Muscle of arm (tissue), 12 donors: ENCODE measurements around the gene AS3MT. TPM values are rescaled to one million over a fixed set of nuclear protein-coding genes. Genes with fewer than 3 reads are reported as not detected.
"Not testable (repeated sequence)": the region's sequence is repeated elsewhere in the genome, so short reads cannot be mapped to it uniquely, and the experiment has no call there.

ENCODE experiments used
- DNase-seq: peaks from one replicate; pipeline ENCODE4 v3.0.0-alpha.2; 2013
- polyA plus RNA-seq, 12 donors: library from polyadenylated mRNA; unstranded; fragments of 120-200 nt; gene quantifications; one replicate each; pipeline ENCODE4 v1.2.1, GENCODE V29; 2013; ENCODE audit not compliant: insufficient read length in 12 of 12

Gene AS3MT
- polyA plus RNA-seq, 12 donors: 4.8 to 14.3 (median 10.1) TPM; not detected in 1

DNA sequence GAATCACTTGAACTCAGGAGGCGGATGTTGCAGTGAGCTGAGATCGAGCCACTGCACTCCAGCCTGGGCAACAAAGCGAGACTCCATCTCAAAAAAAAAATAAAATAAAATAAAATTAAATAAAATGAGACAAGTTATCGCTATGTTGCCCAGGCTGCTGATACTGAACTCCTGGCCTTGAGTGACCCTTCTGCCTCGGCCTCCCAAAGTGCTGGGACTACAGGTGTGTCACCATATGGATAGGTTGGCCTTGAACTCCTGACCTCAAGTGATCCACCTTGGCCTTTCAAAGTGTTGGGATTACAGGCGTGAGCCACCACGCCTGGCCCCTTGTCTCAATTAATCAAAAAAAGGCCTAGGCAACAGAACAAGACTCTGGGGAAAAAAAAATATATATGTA lies 16.0 kb upstream of the AS3MT start:
- not testable (repeated sequence) for DNase-seq

DNA sequence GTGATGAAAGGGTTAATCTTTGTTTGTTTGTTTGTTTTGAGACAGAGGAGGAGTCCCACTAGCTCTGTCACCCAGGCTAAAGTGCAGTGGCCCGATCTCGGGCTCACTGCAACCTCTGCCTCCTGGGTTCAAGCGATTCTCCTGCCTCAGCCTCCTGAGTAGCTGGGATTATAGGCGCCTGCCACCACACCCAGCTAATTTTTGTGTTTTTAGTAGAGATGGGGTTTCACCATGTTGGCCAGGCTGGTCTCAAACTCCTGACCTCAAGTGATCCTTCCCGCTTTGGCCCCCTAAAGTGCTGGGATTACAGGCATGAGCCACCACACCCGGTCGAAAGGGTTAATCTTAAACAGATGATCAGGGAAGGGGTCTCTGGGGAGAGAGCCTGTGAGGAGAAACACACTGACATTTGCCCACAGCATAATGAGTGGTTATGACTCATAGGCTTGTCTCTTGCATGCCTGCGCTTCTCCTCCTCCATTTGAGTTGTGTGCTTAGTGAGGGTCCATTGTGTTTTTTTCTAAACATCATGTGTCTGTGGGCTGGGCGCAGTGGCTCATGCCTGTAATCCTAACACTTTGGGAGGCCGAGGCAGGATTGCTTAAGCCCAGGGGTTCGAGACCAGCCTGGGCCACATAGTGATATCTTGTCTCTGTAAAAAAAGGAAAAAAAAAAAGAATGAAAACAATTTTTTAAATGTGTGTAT lies 13.4 kb upstream of the AS3MT start:
- DNase-seq: not testable (repeated sequence)

- DNase-seq: no peak
Observed at GRCh38 chr10:102856758-102857424, 12.4 kb upstream of the AS3MT start.

DNA sequence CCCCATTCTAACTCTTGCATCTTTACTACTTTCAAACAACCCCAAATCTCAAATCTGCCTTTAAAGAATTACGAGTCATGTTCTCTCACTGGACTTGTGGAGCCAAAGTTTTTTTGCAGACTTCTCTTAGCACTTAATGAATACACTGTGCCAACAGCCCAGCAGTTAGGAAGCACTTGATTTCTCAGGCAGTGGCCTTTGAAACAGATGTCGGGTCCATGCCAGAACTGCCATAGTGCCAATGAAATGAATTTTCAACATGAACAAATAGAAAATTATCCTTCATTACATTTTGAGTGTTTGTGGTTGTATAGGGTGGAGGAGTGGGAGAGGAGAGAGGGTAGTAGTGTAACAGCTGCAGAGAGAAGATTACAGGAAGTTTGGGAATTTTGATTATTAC lies 9.4 kb upstream of the AS3MT start:
- peak; percentile 9 for DNase-seq

- DNase-seq: no peak
Observed at GRCh38 chr10:102863660-102864059, 5.6 kb upstream of the AS3MT start.

GRCh38 chr10:102865620-102866019 lies 3.6 kb upstream of the AS3MT start:
- no peak for DNase-seq

- peak; percentile 41 for DNase-seq
Observed at GRCh38 chr10:102868911-102869257, 386 bp upstream of the AS3MT start.

DNA sequence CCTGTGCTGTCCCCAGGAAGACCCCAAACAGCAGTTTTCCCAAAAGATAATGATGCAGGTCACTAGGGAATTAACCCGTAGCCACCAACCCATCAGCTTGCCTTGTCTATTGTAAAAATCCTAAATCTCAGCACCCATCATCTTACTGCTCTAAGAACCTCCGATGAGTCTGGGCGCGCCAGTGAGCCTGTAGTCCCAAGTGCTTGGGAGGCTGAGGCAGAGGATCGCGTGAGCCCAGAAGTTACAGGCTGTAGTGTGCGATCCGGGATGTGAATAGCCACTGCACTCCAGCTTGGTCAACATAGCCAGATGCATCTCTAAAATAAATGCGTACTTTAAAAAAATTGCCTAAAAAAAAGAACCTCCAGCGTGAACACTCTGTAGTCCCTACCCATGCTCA lies 951 bp downstream of the AS3MT start:
- DNase-seq: no peak

DNA sequence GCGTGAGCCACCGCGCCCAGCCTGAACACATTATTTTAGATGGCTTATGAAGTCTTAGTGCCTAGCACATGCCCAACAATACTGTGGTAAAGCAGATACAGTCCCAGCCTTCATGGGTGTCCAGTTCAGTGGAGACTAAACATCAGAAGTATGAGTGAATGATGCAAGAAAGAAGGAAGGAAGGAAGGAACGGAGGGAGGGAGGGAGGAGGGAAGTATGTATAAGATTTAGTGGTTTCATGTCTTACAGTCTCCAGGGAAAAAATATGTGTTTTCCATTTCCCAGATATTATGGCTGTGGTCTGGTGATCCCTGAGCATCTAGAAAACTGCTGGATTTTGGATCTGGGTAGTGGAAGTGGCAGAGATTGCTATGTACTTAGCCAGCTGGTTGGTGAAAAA lies 2.9 kb downstream of the AS3MT start:
- no peak for DNase-seq

GRCh38 chr10:102876747-102877153 lies 7.5 kb downstream of the AS3MT start:
- no peak for DNase-seq

DNA sequence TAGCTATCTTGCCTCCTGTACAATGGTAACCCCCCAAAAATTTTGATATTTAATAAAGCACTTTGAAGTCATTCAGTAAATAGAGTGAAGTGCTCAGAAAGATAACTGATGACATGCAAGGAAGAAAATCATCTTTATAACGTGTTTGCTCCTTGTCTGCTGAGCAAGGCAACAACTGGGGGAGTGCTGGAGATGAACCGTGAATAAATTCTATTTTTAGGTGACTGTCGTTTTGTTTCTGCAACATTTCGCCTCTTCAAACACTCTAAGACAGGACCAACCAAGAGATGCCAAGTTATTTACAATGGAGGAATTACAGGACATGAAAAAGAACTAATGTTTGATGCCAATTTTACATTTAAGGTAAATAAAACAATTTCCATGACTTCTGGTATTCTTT lies 9.4 kb downstream of the AS3MT start:
- no peak for DNase-seq

DNA sequence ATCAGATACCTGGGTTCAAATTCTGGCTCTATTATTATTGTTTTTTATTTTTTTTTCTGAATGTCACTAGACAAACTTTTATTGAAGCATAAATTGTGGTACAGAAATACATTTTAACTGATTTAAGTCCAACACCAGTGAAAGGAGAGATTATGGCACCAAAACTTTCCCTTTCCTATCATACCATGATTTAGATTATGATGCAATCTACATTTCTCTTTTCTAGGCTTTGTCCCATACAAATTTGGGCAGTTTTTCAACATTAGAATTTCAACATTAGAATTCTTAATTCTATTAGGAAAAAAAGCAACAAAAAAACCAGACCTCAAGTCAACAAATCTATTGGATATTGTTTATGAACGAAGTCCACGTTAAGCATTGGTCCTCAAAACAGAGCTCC lies 11.0 kb downstream of the AS3MT start:
- DNase-seq: no peak

DNA sequence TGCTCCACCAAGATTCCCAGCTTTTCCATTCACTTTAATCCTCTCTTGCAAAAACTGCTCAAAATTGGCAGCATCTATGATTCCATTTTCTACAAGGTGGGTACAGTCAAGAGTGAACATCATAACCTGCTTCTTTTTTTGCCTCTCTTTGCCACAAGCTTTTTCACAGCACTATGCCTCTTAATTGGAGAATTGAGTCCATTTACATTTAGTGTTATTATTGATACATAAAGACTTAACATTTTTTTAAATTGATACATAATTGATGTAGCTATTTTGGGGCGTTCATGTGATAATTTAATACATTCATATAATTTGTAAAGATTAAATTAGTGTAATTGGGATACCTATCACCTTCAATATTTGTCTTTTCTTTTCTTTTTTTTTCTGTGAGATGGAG lies 18.8 kb downstream of the AS3MT start:
- DNase-seq: no peak

DNA sequence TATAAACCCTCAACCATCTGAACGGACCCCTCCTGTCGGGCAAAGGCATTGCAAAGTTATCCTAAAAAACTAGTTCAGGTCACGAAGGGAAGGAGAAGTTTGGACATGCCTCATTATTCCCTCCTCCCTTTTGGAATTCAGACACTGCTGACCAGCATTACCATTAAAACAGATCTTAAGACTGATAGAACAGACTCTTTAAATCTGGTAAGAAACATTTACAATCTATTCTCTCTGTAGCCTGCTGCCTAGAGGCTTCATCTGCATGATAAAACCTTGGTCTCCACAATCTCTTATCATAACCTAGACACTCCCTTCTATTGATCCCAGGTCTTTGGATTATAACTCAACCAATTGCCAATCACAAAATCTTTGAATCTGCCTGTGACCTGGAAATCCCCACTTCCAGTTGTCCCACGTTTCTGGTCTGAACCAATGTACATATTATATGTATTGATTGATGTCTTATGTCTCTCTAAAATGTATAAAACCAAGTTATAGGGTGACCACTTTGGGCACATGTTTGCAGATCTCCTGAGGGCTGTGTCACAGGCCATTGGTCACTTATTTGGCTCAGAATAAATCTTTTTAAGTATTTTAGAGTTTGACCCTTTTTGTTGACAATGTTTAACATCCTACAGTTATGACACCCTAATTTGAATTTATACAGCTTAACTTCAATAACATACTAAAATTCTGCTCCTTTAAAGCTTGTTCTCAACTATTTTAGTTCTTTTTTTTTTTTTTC lies 25.4 kb downstream of the AS3MT start:
- no peak for DNase-seq

DNA sequence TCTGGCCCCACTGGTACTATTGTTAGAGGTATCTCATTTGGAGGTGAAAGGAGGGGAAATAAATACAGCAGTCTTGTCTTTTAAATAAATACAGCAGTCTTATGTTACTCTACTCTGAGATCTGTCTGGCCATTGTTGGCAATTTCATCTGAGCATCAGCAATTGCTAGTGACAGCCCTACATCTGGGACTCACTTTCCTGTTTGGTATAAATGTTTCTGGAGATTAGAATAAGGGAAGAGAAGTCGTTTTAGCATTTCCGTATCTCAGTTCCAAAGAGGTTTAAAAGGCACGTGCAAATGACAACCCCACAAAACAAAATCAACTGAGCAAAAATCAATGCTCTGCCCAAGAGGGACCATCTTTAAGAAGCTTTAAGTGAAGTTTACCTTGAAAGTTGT lies 30.7 kb downstream of the AS3MT start:
- DNase-seq: no peak

DNA sequence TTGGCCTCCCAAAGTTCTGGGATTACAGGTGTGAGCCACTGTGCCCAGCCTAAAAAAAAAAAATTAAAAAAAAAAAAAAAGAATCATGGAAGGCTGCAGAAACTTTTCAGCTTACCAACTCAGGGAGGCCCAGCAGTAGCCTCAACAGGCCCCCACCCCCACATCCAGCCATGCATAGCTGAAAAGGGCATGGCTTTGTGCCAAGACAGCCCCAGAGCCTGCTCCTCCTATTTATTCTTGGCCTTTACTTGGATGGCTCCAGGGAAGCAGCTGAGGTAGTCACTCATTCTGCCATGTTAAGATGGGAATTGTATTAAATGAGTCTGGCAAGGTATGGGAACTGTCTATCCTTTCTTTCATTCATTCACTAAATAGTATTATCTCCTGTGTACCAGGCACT lies 35.1 kb downstream of the AS3MT start:
- DNase-seq: no peak

DNA sequence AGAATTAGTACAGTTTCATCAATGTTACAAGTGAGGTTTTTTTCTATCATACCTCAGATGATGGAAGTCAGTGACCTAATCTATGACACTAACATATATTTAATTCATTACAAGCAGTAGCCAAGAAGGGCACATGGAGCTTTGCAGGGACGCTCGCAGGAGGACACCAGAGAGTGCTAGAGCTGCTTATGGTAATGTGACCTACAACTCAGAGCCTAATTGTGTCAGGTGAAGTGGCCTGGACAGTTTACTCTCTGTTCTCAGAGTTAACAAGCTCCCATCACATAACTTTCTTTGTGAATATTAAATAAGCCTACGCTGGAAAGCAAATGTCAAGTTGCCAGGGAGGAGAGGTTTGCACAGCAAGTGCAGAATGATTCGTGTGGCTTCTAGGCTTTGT lies 37.2 kb downstream of the AS3MT start:
- DNase-seq: no peak

DNA sequence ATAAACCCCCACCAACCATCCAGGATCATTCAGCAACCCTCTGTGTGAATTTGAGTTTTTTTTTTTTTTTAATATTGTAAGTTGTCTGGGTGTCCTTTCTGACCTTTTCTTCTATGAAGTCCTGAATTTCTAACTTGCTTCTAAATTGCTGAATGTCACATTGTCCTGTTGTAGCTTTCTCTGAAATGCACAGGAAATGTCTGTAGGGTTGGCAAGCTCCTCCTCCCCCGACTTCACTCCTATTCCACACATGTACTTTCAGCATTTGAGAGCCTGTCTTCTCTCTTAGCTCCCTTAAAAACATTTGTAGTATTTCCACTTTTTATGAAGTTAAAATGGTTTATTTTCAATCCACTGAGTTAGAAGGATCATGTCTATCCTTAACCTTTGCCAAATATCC lies 45.5 kb downstream of the AS3MT start:
- no peak for DNase-seq

DNA sequence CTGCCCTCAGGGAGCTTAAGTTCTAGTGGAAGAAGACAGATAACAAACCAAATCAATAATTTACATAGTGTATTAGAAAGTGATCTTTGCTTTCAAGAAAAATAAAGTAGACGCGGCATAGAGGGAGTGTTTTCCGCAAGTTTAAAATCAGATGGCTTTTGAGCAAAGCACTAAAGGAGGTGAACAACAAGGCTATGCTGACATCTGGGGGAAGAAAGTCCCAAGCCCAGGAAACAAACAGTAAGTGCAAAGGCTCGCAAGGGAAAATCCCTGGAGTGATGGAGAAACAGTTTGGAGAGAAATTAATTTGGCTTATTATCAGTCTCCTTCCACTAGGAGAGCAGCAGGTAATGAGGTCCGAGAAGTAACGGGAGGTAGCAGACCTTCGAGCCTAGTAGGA lies 46.9 kb downstream of the AS3MT start:
- DNase-seq: no peak

DNA sequence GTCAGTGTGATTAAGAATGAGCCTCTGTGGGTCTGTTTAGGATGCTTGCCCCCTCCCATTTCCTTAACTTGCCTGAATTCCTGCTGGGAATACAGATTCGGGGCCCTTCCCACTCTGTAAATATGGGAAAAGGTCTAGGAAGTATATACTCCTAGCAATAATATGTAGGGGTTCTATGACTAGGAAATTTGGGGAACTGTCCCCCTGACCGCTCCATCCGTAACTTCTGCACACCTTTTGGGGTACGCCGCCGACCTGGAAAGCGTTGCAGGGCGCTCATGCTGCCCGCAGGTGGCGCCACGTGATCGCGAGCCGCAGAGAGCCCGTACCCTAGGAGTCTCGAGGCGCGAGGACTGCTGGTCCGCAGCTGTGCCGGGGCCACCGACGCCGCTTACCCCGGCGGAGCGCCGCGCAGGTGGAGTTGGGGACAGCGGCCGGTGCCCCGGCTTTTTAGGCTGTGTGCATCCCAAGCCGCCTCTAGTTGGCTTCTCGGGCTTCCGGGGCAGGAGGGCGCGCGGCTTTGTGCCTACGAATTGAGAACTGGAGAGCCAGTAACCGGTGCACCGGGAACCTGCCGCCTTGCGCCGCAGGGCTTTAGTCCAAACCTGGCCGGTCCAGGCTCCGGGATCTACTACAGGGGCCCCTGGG lies 48.2 kb downstream of the AS3MT start:
- DNase-seq: peak; percentile 76

GRCh38 chr10:102917962-102918816 lies 48.9 kb downstream of the AS3MT start, which contains the start of gene CNNM2:
Gene CNNM2, plus strand, starts transcription at chr10:102918294. Its CDS starts 187 bp downstream, at chr10:102918481.
- peak; percentile 100 for DNase-seq
